ENCODE measurements around the gene NOSIP.
A peak's percentile ranks its signal among the peaks of the same experiment; 100 is the strongest.
"Not testable (repeated sequence)": the region's sequence is repeated elsewhere in the genome, so short reads cannot be mapped to it uniquely, and the experiment has no call there.

Gene NOSIP

DNA sequence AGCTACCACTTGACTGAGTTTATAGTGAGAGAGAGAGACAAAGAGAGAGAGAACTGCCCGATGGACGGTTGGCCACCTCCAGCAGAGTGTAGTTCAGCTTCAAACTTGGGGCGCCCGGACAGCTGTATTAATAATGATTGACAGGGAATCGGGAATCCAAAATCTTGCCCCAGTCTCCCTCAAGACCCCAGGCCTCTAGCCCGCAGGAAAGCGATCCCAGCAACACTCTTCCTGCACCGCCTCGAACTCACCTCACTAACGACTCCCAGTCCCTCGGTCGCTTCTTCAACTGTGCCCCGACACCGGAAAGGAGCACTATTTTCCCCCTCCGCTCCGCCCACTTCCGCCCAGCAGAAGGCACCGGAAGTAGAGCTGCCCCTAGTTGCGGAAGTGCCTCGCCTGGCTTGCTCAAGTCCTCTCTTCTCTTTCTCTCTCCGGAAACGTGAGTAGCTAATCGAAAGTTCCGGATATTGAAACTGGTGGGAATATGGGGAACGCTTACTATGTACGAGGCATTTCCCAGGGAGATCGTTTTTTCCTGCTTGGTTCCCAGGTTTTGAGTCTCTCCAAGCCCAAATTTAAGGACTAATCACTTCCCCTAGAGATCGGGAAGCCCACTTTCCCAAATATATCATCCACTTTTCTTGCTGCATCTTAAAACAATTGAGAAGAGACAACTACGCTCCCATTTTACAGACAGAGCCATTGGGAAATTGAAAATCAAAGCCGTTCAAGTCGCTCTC lies at the start of gene NOSIP:
TSS of gene NOSIP (minus strand) at position 293 of the 743 bp plus-strand sequence. CDS start 19,865 bp downstream, outside the sequence.
- peak; percentile 95 for DNase-seq

DNA sequence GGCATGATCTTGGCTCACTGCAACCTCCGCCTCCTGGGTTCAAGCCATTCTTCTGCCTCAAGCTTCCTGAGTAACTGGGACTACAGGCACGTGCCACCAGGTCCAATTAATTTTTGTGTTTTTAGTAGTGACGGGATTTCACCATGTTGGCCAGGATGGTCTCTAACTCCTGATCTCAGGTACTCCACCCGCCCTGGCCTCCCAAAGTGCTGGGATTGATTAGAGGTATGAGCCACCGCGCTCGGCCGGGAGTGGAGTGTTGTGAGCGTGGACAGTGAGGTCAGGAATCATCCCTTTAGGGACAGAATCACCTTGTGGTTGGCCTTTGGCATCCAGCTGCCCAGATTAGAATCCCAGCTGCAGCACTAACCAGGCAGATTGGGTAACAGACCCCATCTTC lies 49.3 kb upstream of the NOSIP start:
- DNase-seq = no peak

DNA sequence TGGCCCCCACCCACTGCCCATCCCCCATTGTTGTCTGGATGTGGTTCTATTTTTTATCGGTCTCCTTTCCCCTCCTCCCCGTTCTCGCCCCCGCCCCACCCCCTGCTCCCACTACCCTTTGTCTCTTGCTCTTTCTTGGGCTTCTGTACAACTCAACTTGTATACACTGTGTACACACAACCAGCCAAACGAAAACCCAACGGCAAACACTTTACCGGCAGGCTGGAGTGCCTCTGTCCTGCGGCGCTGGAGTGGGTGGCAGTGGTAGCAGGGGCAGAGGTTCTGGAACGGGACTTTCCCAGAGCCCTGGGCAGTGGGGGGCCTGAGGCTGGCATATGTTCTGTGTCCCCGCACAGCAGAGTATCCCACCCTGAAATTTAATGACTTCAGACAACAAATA lies 45.9 kb upstream of the NOSIP start:
- DNase-seq = no peak

DNA sequence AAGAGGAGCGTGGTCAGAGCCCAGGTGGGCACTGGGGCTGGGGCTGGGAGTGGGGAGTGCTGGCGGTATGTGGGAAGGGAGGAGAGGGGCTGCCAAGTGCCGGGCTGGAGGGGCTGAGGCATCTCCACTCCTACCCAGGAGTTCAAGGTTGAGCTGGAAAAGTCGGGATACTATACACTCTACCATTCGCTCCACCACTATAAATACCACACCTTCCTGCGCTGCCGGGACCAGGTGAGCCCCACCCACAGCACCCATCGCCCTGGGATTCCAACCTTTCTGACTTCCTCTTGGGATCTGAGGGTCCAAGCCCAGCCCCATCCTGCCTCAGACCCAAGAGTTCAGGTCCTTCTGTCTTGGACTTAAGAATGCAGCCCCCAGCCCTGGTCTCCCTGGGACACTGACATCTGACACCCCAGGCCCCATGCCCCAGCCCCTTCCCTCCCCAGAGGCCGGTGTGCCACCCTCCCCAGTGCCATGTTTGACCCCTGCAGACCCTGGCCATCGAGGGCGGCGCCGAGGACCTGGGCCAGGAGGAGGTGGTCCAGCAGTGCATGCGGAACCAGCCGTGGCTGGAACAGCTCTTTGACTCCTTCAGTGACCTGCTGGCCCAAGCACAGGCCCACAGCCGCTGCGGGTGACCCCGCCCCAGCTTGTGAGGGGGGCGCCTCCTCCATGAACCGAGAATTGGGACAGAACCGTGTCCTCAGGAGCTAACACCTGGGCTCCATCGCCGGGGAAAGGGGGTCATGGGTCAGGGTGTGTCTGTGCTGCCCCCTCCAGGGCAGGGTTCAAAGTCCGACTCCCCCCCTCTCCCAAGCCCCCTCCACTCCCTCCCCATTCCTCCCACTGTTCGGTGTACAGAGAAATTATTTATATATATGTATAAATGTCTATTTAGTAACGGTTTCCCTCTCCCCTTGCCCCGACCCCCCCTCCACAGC lies 44.9 kb upstream of the NOSIP start:
- no peak for DNase-seq

DNA sequence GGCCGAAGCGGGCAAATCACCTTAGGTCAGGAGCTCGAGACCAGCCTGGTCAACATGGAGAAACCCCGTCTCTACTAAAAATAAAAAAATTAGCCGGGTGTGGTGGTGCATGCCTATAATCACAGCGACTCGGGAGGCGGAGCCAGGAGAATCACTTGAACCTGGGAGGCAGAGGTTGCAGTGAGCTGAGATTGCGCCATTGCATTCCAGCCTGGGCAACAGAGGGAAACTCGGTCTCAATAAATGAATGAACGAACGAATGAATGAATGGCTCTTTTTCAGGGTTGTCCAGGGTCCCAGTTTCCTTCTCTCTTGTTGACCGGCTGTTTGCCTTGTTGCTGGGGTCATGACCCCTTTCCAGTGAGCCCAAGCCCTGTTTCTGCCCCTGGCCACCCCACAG lies 37.5 kb upstream of the NOSIP start:
- not testable (repeated sequence) for DNase-seq

DNA sequence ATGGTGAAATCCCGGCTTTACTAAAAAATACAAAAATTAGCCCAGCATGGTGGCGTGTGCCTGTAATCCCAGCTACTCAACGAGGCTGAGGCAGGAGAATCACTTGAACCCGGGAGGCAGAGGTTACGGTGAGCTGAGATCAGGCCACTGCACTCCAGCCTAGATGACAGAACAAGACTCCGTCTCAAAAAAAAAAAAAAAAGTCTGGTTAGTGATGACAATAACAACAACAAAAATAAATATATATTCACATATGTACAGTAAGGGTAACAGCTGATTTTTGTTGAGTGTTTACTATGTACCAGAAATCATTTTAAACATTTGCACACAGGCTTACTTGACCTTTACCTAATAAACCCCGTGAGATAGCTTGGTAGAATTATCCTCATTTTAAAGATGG lies 36.6 kb upstream of the NOSIP start:
- no peak for DNase-seq

DNA sequence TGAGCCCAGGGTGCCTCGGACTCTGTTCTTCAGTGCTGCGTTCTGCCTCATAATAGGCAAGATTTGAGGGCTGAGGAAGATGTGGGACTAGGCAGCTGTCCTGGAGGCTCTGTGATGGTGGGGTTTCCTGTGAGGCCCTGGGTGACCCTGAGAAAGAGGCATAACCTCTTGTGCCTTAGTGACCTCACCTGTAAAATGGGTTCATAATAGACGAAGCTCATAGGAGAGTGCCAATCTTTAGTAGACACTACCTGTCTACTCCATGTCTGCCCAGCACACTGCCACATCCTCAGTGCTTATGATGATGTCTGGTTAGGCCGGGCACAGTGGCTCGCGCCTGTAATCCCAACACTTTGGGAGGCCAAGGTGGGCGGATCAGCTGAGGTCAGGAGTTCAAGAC lies 36.2 kb upstream of the NOSIP start:
- DNase-seq = no peak

- no peak for DNase-seq
Measured at GRCh38 chr19:49615861-49616260, 35.5 kb upstream of the NOSIP start.

GRCh38 chr19:49614096-49614833 lies 33.9 kb upstream of the NOSIP start:
- no peak for DNase-seq

- no peak for DNase-seq
Measured at GRCh38 chr19:49613374-49613773, 33.0 kb upstream of the NOSIP start.

DNA sequence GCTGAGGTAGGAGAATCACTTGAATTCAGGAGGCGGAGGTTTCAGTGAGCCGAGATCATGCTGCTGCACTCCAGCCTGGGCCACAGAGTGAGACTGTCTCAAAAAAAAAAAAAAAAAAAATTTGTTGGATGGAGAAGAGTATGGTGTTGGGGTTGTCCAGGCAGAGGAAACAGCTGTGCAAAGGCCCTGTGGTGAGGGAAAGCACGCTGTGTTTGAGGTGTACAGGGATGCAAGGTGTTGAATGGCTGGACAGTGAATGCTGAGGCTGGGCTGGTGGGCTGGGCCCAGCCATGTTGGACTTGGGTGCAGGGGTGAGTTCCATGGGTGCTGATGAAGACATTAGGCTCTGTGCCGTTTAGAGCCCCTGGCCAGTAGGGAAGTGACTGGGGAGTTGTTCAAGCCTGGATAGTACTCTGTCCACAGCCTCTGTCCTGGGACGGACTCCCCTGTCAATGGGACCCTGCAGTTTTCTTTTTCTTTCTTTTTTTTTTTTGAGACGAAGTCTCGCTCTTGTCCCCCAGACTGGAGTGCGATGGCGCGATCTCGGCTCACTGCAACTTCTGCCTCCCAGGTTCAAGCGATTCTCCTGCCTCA lies 29.2 kb upstream of the NOSIP start:
- no peak for DNase-seq

DNA sequence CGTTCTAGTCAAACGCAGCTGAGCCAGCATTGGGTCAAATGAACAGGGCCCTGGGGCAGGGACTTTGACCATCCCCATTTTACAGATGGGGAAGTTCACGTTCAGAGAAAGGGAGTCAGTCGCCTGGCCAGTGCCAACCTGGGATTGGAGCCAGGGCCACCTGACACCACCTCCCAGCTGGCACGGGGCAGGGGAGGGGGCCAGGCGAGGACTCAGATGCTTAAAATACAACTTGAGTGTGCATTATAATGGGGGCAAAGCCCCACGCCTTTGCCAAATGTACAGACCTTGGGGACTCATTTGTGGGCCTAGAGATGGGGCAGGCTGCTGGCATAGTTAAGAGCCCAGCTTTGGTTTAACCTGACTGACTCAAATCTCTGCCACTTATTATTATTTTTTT lies 25.2 kb upstream of the NOSIP start:
- no peak for DNase-seq

DNA sequence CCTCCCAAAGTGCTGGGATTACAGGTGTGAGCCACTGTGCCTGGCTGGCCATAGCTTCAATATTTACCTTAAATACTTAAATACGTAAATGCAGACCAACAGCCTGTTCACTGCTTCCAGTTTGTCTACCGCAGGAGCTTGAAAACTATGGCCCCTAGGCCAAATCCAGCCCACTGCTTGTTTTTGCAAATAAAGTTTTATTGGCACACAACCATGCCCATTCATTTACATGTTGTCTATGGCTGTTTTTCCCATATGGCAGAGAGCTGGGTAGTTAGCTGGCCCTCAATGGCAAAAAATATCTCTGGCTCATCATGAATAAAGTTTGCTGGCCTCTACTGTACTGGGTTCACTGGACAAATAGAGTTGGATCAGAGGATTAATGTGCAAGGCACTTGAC lies 22.4 kb upstream of the NOSIP start:
- no peak for DNase-seq

DNA sequence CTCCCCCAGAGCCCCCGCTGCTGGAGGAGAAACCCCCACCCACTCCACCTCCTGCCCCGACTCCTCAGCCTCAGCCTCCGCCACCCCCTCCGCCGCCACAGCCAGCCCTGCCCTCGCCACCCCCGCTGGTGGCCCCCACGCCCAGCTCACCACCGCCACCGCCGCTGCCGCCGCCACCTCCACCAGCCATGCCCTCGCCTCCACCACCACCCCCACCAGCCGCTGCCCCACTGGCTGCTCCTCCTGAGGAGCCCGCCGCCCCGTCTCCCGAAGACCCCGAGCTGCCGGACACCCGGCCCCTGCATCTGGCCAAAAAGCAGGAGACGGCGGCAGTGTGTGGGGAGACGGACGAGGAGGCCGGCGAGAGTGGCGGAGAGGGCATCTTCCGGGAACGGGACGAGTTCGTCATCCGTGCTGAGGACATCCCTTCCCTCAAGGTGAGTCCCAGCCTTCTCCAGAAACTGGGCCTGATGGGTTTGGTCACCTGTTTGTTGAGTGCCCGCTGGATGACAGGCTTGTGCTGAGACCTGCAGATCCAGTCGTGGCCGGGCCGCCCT lies 21.2 kb upstream of the NOSIP start:
- DNase-seq = no peak

- no peak for DNase-seq
Measured at GRCh38 chr19:49599378-49600295, 19.3 kb upstream of the NOSIP start.

DNA sequence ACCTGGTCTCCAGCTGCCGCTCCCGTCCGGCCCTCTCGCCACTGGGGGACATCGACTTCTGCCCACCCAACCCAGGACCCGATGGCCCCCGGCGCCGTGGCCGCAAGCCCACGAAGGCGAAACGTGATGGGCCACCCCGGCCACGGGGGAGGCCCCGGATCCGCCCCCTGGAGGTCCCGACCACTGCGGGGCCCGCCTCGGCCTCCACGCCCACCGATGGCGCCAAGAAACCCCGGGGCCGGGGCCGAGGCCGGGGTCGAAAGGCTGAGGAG lies 17.3 kb upstream of the NOSIP start:
- DNase-seq = no peak

DNA sequence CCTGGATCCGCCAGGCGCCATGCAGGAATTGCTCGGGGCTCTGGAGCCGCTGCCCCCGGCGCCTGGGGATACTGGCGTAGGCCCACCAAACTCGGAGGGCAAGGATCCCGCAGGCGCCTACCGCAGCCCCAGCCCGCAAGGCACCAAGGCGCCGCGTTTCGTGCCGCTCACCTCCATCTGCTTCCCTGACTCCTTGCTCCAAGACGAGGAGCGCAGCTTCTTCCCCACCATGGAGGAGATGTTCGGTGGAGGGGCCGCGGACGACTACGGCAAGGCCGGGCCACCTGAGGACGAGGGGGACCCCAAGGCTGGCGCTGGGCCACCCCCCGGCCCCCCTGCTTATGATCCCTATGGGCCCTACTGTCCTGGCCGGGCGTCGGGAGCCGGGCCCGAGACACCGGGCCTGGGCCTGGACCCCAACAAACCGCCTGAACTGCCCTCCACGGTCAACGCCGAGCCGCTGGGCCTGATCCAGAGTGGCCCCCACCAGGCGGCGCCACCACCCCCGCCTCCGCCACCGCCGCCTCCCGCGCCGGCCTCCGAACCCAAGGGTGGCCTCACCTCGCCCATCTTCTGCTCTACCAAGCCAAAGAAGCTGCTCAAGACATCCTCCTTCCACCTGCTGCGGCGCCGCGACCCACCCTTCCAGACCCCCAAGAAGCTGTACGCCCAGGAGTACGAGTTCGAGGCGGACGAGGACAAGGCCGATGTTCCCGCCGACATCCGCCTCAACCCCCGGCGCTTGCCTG lies 16.8 kb upstream of the NOSIP start:
- no peak for DNase-seq

- no peak for DNase-seq
Measured at GRCh38 chr19:49596407-49596806, 16.1 kb upstream of the NOSIP start.

GRCh38 chr19:49595819-49596404 lies 15.6 kb upstream of the NOSIP start:
- DNase-seq = no peak

DNA sequence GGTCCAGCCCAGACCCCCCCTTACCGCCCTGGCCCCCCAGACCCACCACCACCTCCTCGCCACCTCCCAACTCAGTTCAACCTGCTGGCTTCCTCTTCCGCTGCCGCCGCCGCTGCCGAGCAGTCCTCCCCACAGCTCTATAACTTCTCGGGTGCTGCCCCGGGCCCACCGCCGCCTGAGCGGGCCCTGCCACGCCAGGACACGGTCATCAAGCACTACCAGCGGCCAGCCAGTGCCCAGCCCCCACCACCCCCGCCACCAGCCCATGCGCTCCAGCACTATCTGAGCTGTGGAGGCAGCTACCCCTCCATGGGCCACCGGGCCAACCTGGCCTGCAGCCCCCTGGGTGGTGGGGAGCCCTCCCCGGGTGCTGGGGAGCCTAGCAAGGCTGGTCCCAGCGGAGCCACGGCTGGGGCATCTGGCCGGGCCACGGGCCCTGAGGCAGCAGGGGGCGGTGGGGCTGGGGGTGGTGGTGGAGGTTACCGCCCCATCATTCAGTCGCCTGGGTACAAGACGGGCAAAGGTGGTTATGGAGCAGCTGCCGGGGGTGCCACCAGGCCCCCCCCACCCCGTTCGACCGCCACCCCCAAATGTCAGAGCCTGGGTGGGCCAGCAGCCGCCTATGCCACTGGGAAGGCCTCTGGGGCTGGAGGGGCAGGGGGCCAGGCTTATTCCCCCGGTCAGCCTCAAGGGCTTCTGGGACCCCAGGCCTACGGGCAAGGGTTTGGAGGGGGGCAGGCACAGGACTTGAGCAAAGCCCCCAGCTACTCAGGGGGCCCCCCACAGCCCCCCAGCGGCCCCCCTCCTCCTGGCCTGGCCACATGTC lies 14.8 kb upstream of the NOSIP start:
- no peak for DNase-seq

All from NCI-H1105 (cell line).